GM21786 (cell line): ENCODE measurements around the gene ARVCF.

ENCODE experiments used
- ATAC-seq: cut with Tn5 transposase; IDR thresholded peaks from one replicate; pipeline ENCODE4 v1.9.1; 2021; ENCODE audit not compliant: unreplicated experiment

ARVCF gene

GRCh38 chr22:19987394-19988306 lies 29.0 kb downstream of the ARVCF start:
- ATAC-seq: no peak

DNA sequence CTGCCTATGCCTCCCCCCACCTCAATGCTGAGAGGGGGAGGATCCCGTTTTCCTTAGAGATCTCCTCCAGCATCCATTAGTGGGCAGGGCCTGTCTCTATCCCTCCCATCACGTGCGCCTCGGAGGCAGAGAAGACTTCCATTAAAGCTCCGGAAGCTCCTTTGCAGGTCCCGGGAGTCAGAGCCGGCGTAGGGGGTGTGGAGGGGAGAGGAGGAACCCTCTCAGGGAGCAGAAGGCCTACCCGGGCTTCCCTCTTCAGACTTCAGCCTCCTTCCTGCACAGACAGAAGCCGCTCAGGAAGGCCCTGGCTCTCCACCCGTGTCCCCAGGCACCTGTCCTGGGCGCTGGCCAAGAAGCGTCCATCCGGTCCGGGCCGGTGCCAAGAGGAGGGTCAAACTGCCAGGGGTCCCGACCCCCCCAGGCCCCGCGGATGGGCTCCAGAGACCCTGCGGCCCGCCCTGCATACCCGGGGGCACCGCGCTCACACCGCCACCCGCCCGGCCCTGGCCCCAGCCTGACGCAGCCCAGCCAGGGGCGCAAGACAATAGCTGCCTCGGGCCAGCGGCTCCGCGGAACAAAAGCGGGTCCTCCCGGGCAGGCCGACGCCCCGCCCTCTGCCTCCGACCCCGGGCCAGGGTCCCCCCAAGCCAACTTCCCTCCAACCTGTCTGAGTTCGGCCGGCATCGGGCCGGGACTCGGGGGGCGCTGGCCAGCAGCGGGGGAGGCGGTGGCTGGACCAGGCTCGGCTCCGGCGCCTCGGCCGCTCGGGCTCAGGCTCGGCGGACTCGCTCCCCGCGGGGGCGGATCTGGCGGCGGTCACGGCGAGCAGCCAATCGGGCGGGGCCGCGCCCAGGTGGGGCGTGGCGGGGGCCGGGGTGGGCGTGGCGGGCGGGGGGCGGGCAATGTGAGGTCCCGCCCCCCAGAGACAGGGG lies 29.9 kb downstream of the ARVCF start:
- no peak for ATAC-seq

DNA sequence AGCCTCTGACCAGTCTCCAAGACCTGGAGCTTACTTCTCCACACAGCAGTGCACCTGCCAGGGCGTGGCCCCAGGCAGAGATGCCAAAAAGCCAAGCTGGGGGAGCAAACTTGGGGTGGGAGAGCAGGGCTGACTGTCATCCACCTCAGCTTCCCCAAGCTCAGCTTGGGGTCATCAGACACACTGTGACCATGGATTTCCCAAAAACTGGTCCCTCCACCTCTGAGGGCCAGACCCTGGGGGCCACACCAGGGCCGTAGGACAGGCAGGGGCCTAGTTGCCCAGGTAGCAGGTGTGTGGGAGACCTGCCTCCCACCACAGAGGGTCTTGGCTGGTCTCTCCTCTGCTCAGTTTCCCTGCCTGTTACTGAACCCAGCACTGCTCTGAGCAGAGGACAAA lies 30.6 kb downstream of the ARVCF start:
- ATAC-seq: no peak

DNA sequence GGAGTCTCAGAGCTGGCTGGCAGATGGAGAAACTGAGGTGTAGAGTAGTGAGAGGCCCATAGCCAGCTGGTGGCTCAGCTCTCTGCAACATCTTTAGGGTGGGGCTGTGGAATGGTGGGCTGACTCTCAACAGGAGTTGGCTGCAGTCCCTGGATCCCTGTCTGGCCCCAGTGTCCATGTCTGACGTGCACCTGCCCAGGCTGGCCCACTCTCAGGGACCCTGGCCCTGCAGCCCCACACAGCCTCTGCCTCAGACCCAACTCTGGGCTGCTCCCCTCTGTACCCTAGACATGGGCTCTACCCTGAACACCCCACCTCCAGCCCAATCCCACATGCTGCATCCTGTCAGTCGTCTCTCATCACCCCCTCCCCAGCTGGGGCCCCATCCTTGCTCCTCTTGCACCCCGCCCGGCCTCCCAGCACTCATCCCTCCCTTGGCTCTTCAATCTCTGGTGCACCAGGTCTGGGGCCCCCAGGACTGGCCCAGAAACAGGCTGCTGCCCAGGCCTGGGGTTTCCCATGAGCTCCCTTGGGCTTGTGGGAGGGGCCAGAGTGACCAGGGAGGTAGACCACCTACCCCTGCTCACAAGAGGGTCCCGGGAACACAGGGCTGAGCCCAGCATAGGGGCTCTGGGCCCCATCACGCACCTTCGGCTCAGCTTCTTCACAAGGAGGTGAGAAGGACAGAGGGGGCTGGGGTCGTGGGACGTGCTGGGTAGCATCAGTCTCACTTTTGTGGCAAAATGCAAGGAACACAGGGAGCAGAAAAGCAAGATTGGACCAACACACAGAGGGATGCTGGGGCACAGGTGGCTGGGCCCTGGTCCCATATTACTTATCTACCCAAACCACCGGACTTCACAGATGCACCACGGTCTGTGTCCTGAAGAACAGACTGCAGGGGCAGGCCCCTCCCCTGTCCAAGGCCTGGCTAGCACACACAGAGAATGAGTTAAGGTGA lies 31.5 kb downstream of the ARVCF start:
- no peak for ATAC-seq

GRCh38 chr22:19984201-19984753 lies 32.3 kb downstream of the ARVCF start:
- ATAC-seq: no peak

DNA sequence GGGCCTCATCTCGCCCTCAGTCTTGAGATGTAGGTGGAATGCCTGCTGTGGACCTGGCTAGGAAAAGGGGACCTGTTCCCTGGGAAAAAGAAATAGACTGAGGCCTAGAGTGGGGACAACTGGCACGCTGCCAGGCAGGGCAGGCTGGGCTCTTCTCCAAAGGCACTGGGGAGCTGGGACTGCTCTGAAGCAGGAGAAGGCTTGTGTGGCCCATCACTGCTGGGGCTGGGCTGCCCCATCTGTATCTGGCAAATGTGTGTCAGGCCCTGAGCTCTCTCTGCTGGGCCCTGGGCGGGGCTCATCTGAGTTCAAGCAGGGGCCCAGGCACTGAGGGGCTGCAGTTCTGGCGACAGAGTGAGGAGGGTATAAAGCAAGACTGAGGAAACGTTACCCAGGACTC lies 32.9 kb downstream of the ARVCF start:
- ATAC-seq: no peak

GRCh38 chr22:19982991-19983578 lies 33.5 kb downstream of the ARVCF start:
- ATAC-seq: no peak

DNA sequence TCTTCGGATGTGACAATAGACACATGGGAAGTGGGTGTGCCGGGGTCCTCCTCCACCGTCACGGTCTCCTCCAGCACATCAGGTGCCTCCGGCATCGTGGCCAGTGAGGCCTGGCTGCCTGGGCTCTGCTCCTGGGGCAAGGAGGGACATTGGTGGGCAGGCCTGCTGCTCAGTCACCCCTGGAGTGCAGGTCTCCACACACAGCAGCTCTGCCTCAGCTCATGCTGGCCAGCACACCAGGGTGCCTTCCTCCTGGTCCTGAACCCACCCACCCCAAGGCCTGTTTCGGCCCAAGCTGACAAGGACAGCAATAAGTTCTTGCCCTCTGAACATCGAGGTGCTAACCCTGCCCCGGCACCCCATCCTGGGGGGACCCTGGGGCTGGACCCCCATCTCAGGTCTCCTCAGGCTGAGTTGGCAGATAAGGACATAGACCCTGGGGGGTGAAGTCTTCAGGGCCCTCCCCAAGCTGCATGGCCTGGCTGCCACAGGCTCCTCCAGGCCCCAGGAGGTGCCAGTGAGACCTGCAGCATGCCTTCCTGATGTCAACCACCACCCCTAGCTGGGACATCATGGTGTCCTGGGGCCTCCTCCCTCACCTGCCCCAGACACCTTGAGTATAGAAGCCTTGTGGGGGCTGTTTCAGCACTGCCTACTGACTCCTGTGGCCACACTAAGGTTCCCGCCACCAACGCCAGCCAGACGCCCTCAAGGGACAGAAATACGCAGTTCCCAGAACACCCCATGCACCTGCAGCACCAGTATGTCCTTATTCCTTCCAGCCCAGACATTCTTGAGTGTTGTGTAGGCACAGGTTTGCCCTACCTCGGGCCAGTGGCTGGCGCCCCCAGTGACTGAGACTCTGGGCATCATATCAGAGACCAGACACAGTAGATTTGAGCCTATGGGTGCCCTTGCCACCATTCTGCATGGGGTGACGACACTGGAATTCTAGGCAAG lies 34.4 kb downstream of the ARVCF start:
- no peak for ATAC-seq

DNA sequence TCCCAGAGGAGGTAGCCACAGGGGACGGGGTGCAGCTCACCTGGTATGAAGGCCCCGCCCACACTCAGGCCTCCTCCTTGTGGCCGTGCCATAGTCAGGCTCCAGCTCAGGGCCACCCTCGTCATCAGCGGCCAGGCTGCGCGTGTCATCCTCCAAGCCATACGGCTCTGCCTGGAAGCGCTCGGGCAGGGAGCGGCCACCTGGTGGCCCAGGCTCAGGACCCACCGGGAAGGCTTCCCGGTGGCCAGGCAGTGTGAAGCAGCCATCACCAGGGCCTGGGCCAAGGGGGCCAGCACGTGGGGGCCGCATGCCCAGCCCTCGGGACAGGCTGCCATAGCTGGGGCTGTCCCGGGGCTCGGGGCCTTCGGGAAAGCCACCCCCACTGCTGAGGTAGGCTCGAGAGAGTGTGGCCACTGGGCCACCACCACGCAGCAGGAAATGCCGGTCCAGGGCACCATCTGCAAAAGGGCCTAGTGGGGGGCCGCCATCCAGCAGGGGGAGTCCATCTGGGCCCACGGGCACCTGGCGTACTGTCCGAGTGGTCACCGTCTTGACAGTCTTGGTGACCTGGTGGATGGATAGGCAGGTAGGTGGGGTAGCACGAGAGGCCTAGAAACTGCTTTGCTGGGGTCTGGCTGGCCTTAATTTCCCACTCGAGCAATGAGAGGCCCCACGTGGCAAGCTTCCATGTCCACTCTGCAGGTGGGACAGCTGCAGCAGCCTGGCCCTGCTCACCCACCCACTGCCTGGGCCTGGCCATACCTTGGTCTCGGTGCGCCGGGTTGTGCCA lies 35.3 kb downstream of the ARVCF start:
- no peak for ATAC-seq

GRCh38 chr22:19980766-19981165 lies 35.9 kb downstream of the ARVCF start:
- no peak for ATAC-seq

GRCh38 chr22:19979712-19980493 lies 36.7 kb downstream of the ARVCF start:
- no peak for ATAC-seq

GRCh38 chr22:19978748-19979147 lies 37.9 kb downstream of the ARVCF start:
- no peak for ATAC-seq

DNA sequence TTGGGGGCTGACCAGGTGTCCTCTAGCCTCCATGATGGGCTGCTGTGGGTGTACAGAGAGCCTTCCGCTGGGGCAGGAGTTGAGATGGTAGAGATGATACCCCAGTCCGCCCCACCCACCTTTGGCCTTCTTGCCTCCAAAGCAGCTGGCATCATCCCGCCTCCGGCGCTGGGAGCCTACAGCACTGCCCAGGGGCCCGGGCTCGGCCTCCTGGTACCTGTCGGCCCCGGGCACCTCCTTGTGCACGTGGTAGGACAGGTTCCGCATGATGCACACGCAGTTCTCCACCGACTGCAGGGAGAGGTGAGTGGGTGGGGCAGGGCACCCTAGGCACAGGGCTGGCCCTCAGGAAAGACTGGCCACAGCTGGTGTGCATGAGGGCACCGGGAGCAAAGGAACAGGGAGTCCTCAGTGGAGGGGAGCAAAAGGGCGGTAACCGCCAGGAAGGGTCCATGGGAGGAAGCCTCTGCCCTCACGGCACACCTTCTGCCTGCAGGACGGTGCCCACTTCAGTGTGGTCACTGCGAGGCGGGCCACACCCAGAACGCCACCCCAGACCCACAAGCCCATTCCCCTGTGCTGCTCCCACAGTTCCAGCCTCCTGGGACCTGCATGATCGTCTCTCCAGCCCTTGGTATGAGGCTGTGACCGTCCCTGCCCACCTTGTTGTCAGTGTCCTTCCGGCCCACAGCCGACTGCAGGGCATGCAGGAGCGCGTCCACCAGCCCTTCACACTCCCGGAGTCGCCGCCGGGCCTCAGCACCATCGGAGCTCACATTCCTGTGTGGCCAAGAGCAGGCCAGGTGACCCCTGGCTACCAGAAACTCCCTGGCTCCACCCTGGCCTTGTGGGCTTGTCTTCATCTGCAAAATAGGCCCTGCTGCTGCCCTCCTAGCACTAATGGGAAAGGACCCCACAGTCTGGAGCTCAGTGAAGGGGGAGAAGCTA lies 39.1 kb downstream of the ARVCF start:
- ATAC-seq: no peak

DNA sequence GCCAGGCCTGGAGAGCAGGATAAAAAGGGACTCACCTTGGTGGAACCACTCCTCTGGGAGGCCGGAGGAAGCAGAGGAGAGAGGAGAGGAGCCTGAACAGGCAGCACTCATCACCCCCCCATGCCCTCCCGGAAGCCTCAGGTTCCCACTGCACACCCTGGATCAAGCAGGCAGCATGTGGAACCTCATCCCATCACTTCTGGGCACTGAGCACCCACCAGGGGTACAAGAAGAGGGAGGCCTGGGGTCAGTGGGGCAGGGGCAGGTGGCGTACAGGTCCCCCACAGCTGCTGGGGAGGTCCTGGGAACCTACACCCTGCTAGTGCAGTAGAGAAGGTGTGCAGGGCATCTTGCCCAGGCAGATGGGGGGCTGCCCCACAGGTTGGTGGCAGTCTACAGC lies 40.0 kb downstream of the ARVCF start:
- ATAC-seq: no peak

DNA sequence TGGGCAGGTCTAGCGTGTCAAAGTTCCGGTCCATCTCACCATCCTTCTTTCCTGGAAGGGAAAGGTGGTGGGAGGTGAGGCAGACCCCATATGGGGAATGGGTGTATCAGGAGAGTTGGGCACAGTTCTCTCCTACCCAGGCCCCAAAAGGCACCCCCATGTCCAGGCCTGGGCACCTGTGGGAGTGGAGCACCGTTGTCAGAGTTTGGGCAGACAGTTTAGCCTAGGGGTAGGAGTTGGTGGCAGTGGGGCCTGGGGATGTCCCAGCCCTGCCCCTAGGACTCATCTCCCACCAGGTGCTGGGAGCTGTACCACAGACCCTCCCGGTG lies 41.0 kb downstream of the ARVCF start:
- ATAC-seq: no peak

DNA sequence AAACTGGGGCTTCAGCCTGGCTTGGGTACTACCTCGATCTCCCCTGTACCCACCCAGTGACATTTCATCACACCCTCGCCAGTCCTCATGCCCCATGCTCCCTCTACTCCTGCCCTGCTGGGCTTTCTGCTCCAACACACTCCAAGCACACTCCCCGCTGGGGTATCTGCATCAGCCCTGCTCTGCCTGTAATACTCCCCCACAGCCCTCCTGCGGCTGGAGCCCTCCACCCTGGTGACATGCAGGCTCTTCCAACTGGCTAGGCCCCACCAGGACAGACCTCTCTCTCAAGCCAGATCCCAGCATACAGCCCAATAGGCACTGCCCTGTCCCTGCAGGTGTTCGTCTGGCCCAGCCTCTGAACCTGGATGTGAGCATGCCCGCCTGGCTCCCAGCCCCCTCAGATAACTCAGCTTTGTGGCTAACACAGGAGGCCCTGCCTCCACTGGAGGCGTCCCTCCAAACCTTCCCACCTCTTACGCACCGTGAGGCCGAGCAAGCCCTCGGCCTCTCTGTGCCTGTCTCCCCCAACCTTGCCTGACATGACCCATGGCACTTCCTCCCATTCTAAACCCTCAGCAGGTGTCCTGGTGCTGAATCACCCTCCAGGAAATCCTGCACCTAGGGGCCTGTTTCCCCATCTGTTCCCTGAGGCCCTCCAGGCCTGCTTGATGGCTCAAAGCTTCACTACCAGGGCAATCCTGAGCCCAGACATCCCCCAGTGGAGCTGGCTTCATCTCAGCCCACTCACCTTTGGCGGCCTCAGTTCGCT lies 41.5 kb downstream of the ARVCF start:
- no peak for ATAC-seq
